NK-92 (cell line): ENCODE measurements around the gene PEAR1.

ENCODE experiments used
- DNase-seq: peaks from one replicate; lab custom pipeline; 2025; ENCODE audit not compliant: unreplicated experiment; lab: John Stamatoyannopoulos, UW

The PEAR1 gene

DNA sequence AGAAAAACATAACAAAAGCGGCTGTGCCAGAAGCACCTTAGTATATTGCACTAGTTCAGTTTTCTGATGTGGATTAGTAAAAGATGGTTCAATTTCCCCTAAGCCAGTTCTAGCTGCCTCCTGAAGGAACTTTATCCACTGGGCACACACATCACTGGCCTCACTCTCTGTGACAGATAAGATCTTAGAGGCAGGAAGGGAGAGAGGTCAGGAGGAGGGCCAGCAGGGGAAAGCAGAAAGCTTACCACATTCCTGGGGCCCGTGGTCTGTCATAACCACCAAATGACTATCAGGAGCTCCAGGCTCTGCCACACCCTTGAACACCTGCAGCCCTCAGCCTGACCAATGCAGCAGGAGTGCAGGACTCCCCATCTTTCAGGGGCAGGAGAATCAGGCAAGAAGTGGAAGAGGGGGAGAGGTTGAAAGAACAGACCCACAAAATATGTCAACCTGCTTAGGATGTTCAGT, 64.8 kb downstream of the PEAR1 start:
- DNase-seq: no peak

DNA sequence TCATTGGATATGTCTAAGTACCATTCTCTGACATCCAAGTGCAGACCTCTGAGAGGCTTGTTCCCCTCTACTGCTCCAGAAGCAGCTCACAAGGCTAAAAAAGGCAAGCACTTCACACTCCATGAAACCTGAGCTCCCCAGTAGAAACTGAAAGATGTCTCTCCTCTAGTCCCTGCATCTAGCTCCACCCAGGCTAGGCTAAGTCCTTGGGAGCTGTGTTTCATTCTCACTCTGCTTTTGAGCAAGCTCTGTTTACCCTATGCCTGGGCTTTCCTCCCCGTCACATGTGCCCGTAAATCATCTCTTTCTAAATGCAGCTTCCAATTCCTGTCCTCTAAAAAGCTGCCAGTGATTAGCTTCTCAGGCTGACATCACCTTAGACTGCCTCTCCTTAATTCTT, 65.9 kb downstream of the PEAR1 start:
- no peak for DNase-seq

DNA sequence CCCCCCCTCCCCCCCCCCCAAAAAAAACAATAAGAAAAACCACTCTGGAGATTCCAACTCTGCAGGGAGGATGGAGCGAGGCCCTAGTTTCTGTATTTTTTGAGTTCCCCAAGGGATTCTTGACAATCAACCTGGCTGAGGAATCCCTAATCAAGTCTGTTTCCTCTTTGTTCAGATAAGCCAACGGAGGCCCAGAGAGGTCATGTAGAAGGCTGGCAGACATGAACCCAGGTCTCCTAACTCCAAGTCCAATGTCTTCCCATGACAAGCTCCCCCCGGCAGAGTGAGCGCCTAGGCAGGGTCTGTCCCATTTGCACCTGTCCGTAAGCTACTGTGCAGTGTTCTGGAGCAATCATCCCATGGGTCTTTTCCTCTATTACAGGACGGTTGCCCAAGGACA, 66.4 kb downstream of the PEAR1 start:
- DNase-seq: no peak

DNA sequence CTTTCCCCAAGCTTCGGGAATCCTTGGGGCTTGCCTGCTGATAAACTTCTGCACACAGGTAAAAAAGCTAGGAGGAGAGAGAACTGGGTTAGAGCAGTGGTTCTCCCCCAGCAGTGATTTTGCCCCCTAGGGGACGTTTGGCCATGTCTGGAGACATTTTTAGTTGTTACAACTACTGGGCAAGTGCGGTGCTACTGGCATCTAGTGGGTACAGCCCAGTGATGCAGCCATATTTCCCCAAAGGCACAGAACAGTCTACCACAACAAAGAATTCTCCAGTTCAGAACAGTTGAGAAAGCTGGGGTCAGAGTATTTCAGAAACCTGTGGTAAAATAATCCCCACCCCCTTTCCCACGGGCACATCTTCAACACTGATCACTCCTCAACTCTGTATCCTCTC, 68.2 kb downstream of the PEAR1 start:
- no peak for DNase-seq

DNA sequence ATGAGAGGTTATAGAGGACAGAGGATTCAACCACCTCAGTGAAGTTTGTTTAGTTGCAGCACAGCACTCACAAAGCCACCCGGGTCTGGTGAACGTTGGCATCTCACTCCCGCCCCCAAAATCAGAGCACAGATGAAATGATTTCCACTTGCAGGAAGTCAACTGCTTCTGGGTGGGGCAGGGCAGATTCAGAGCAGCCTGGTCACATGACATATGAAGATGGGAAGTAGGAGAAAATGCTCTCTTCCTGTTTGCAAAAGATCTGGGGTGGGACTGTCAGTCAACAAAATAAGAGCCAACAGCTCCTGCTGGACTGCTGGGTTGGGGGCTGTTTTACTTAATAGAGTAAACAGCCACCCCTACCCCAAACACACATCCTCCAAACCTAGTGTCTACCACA, 70.1 kb downstream of the PEAR1 start:
- DNase-seq: no peak

DNA sequence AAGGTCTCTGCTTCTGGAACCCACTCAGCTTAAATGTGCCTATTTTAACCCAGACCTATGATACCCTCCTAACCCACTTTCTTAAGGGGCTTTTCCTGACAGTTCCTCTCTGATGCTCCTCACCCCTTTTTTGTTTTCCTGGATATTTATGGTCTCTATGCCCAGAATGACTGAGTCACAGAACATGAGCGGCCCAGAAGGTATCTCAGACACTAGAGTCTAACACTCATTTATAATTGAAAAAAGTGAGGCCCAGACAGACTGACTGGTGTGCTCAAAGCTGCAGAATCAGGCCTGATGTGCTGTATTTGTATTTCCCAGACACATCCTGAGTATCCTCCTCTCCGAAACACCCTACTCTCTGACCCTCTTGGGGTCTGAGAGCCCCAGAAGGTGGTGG, 70.9 kb downstream of the PEAR1 start:
- no peak for DNase-seq
